PC-9 (cell line): ENCODE results near the gene DMC1. TPM values are rescaled to one million over a fixed set of nuclear protein-coding genes. Genes with fewer than 3 reads are reported as not detected.

Source experiments
- BruUV-seq: library from RNA; stranded (reverse); fragments of 400-500 nt; replicated peaks from 2 replicates; lab custom pipeline; 2021; lab: Mats Ljungman, UMichigan
- CTCF ChIA-PET: fragments of 300-600 bp; sonication (Branson Sonifier 250); formaldehyde crosslinking; loops from one replicate; lab custom pipeline; 2022; ENCODE audit warnings: antibody characterized with exemption; lab: Charles Lee
- POLR2A ChIA-PET: fragments of 300-600 bp; sonication (Branson Sonifier 250); formaldehyde crosslinking; loops from one replicate; lab custom pipeline; 2022; ENCODE audit warnings: antibody characterized with exemption; ENCODE audit not compliant: unreplicated experiment; lab: Charles Lee
- DNase-seq, 2 experiments: peaks; one replicate each; pipeline versions ENCODE4 v3.0.0 to v3.0.0-alpha.2; 2015 to 2022; ENCODE audit warnings: mixed read lengths in 1 of 2
- H2AFZ ChIP-seq: fragments of 200-600 bp; sonication (generic); 2 replicates; pipeline ENCODE4 v1.8.1; 2017; ENCODE audit warnings: antibody characterized with exemption
- H3F3A ChIP-seq: fragments of 200-600 bp; sonication (generic); 2 replicates; pipeline ENCODE4 v1.8.1; 2017; ENCODE audit warnings: antibody characterized with exemption, mild to moderate bottlenecking, low read depth; ENCODE audit not compliant: insufficient read depth
- H3K27ac ChIP-seq: fragments of 200-600 bp; sonication (generic); 2 replicates; pipeline ENCODE4 v1.6.1; 2016; ENCODE audit warnings: mixed run types
- H3K27me3 ChIP-seq: fragments of 200-600 bp; sonication (generic); 2 replicates; pipeline ENCODE4 v1.6.1; 2016; ENCODE audit warnings: low read depth, mixed run types; ENCODE audit not compliant: insufficient read depth
- H3K36me3 ChIP-seq: fragments of 200-600 bp; sonication (generic); 2 replicates; pipeline ENCODE4 v1.6.1; 2016; ENCODE audit warnings: low read depth, mixed run types
- H3K4me1 ChIP-seq: fragments of 200-600 bp; sonication (generic); replicated peaks from 2 replicates; pipeline ENCODE4 v1.6.1; 2016; ENCODE audit warnings: mixed run types; ENCODE audit not compliant: insufficient read depth
- H3K4me2 ChIP-seq: fragments of 200-600 bp; sonication (generic); 2 replicates; pipeline ENCODE4 v1.6.1; 2017; ENCODE audit warnings: mixed run types
- H3K4me3 ChIP-seq: fragments of 200-600 bp; sonication (generic); 2 replicates; pipeline ENCODE4 v1.6.1; 2016; ENCODE audit warnings: mixed run types
- H3K79me2 ChIP-seq: fragments of 200-600 bp; sonication (generic); 2 replicates; pipeline ENCODE4 v1.6.1; 2017; ENCODE audit warnings: low read depth, mixed run types
- H3K9me2 ChIP-seq: fragments of 200-600 bp; sonication (generic); 2 replicates; pipeline ENCODE4 v1.8.1; 2017; ENCODE audit warnings: mild to moderate bottlenecking; ENCODE audit not compliant: insufficient read depth
- H3K9me3 ChIP-seq: fragments of 200-600 bp; sonication (generic); 2 replicates; pipeline ENCODE4 v1.8.1; 2016; ENCODE audit warnings: low read depth; ENCODE audit not compliant: insufficient read depth
- H4K20me1 ChIP-seq: fragments of 200-600 bp; sonication (generic); 2 replicates; pipeline ENCODE4 v1.8.1; 2017; ENCODE audit not compliant: insufficient read depth
- EZH2 ChIP-seq: fragments of 200-600 bp; sonication (generic); IDR thresholded peaks from 2 replicates; pipeline ENCODE4 v1.8.0; 2017; ENCODE audit warnings: antibody characterized with exemption, low read depth
- intact Hi-C: fragments of 100-400 bp; cut with micrococcal nuclease; formaldehyde crosslinking; loops from one replicate; pipeline ENCODE4 v1.10.0; 2022; ENCODE audit not compliant: unreplicated experiment
- total RNA-seq: library from RNA; stranded (reverse); gene quantifications from 2 replicates; pipeline ENCODE4 v1.2.3, GENCODE V29; 2021
- TF ChIP-seq, protein P1 (sequence below): fragments of 200-600 bp; sonication (generic); conservative IDR thresholded peaks from 2 replicates; pipeline ENCODE4 v1.6.1; 2017; ENCODE audit warnings: mixed run types, antibody characterized with exemption, mild to moderate bottlenecking, moderate library complexity

The DMC1 gene
- total RNA-seq, 1 experiment from 2014 or later: 5.6 TPM

DNA sequence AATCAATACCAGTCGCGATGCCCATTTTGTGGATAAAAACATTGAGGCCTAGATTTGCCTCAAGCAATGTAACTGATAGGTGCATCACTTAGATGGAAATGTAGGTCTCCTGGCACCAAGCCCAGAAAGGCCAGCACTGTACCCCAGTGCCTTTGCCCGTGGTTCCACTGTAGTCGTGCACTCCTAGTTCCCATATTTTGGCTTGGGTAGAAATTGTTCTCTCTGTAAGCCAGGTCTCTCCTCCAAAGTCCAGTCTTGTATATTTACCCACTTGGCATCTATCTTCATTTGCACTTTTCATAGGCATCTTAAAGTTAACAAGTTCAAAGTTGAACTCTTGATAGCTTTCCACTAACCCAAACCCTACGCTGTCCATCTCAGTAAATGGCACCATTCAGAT, 41.6 kb upstream of the DMC1 start:
- ChIA-PET POLR2A (no interaction called here), CTCF (no interaction called here)
- Histone ChIP-seq H3K9me2 (no peaks in the 10 kb centered on the region), H3K27me3 (no peaks in the 10 kb centered on the region), H3F3A (peaks cover 5% of the 10 kb centered on the region; the same call in 1 of the 2 replicates), H3K27ac (no peak overlapping the region), H3K36me3 (no peaks in the 10 kb centered on the region), H3K4me3 (no peak overlapping the region), H3K9me3 (no peaks in the 10 kb centered on the region), H2AFZ (no peak overlapping the region), H4K20me1 (no peaks in the 10 kb centered on the region), H3K4me2 (no peak overlapping the region), H3K4me1 (peaks cover 9% of the 10 kb centered on the region), H3K79me2 (no peaks in the 10 kb centered on the region)
- no TSS peak for BruUV-seq
- no peak for DNase-seq
- TF ChIP-seq EZH2: no peak
- TF ChIP-seq, protein P1, sequence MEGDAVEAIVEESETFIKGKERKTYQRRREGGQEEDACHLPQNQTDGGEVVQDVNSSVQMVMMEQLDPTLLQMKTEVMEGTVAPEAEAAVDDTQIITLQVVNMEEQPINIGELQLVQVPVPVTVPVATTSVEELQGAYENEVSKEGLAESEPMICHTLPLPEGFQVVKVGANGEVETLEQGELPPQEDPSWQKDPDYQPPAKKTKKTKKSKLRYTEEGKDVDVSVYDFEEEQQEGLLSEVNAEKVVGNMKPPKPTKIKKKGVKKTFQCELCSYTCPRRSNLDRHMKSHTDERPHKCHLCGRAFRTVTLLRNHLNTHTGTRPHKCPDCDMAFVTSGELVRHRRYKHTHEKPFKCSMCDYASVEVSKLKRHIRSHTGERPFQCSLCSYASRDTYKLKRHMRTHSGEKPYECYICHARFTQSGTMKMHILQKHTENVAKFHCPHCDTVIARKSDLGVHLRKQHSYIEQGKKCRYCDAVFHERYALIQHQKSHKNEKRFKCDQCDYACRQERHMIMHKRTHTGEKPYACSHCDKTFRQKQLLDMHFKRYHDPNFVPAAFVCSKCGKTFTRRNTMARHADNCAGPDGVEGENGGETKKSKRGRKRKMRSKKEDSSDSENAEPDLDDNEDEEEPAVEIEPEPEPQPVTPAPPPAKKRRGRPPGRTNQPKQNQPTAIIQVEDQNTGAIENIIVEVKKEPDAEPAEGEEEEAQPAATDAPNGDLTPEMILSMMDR: no peak
- intact Hi-C loops: no loop called here

DNA sequence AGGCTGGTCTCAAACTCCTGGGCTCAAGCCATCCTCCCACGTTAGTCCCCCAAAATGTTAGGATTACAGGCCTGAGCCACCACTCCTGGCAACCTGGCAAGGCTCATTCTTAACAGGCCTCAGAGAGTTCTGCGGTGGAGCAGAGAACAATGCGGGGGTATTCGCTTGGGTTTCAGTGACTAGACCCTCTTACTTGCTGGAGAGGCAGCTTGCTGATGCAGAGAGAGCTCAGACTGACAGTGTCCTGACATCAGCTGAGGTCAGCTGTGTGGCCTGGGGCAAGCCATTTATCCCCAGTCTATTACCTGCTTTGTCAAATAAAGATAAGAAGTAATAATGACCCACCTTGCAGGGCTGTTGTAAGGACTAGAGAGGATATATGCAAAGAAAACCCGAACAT, 40.3 kb upstream of the DMC1 start:
- ChIA-PET POLR2A (no interaction called here), CTCF (no interaction called here)
- DNase-seq: no peak
- Histone ChIP-seq H3K79me2 (no peaks in the 10 kb centered on the region), H3F3A (peaks cover 11% of the 10 kb centered on the region; the same call in 1 of the 2 replicates), H3K4me3 (no peak overlapping the region), H4K20me1 (no peaks in the 10 kb centered on the region), H3K27ac (no peak overlapping the region), H3K36me3 (no peaks in the 10 kb centered on the region), H2AFZ (no peak overlapping the region), H3K9me2 (no peaks in the 10 kb centered on the region), H3K4me1 (peaks cover 17% of the 10 kb centered on the region), H3K4me2 (no peak overlapping the region), H3K27me3 (no peaks in the 10 kb centered on the region), H3K9me3 (no peaks in the 10 kb centered on the region)
- intact Hi-C loops: no loop called here
- no peak for TF ChIP-seq EZH2
- TF ChIP-seq, protein P1: no peak
- no TSS peak for BruUV-seq

DNA sequence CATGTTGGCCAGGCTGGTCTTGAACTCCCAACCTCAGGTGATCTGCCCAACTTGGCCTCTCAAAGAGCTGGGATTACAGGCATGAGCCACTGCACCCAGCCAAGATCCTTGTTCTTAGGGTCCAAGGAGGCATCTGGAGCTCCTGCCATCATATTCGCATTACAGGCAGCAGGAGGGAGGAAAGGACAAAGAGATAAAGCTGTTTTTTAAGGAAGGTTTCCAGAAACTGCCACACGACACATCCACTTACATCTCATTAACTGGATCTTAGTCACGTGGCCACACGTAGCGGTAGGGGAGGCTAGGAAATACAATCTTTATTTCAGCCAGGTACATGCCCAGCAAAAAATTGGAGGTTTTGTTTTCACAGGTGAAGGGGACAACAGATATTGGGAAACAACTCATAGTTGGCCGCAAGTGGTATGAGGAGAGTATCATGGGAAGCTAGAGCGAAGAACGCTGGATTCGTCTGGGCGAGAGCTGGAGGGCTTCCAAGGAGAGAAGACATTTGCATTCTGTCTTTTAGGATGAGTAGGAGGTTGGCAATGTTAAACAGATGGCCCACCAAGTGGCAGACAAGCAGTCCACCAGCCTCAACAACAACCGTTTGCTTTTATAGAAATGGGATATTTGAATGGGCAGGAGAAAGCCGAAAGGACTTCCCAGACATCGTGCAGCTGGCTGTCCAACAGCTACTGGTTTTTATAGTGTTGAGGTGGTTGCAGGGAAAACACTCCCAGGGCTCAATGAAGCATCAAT, 39.2 kb upstream of the DMC1 start:
- Histone ChIP-seq H3K36me3 (no peaks in the 10 kb centered on the region), H2AFZ (no peak overlapping the region), H3K9me3 (no peaks in the 10 kb centered on the region), H3K9me2 (no peaks in the 10 kb centered on the region), H3K79me2 (no peaks in the 10 kb centered on the region), H4K20me1 (no peaks in the 10 kb centered on the region), H3K27ac (no peak overlapping the region), H3F3A (peaks cover 11% of the 10 kb centered on the region; the same call in 1 of the 2 replicates), H3K4me1 (peaks cover 17% of the 10 kb centered on the region), H3K4me3 (no peak overlapping the region), H3K4me2 (no peak overlapping the region), H3K27me3 (no peaks in the 10 kb centered on the region)
- CTCF ChIA-PET: no interaction called here
- intact Hi-C loops: no loop called here
- BruUV-seq: no TSS peak
- DNase-seq: no peak
- POLR2A ChIA-PET: no interaction called here
- TF ChIP-seq, protein P1: no peak
